Transverse colon (tissue), 4 donors: ENCODE data around the gene SIT1. TPM values are rescaled to one million over a fixed set of nuclear protein-coding genes. Genes with fewer than 3 reads are reported as not detected.

Source experiments
- DNase-seq: peaks from one replicate; pipeline ENCODE4 v3.0.0-alpha.2; 2019
- H3K27ac ChIP-seq, 4 donors: fragments of 200-600 bp; sonication (generic); 2 replicates each; pipeline ENCODE4 v1.5.1; 2016 to 2018; ENCODE audit warnings: inconsistent platforms in 4 of 4
- H3K27me3 ChIP-seq: fragments of 200-600 bp; sonication (generic); 2 replicates; pipeline ENCODE4 v1.5.1; 2017; ENCODE audit warnings: inconsistent platforms
- H3K36me3 ChIP-seq, 4 donors: fragments of 200-600 bp; sonication (generic); 2 replicates each; pipeline ENCODE4 v1.5.1; 2017 to 2019; ENCODE audit warnings: inconsistent platforms in 4 of 4
- H3K4me1 ChIP-seq, 4 donors: fragments of 200-600 bp; sonication (generic); 2 replicates each; pipeline ENCODE4 v1.5.1; 2017 to 2020; ENCODE audit warnings: inconsistent platforms in 4 of 4
- H3K4me3 ChIP-seq, 4 donors: fragments of 200-600 bp; sonication (generic); 1 replicate in 1 of 4; 2 replicates in 3 of 4; pipeline versions ENCODE4 v1.5.1 to v1.6.1; 2017 to 2019; ENCODE audit warnings: inconsistent platforms in 4 of 4
- H3K9me3 ChIP-seq, 2 donors: fragments of 200-600 bp; sonication (generic); 2 replicates each; pipeline ENCODE4 v1.5.1; 2017 to 2019; ENCODE audit warnings: inconsistent platforms in 2 of 2
- CTCF ChIP-seq, 5 experiments: fragments of 200-600 bp in 3 of 5; fragments of 450-650 bp in 2 of 5; sonication (generic) in 3 of 5; IDR thresholded peaks; 1 replicate in 2 of 5; 2 replicates in 3 of 5; pipeline ENCODE4 v1.5.1; 2016 to 2017; ENCODE audit warnings: antibody characterized with exemption in 5 of 5, inconsistent platforms in 3 of 5, mild to moderate bottlenecking in 2 of 5, moderate library complexity in 1 of 5
- EP300 ChIP-seq: sonication (generic); formaldehyde crosslinking; IDR thresholded peaks from one replicate; pipeline ENCODE4 v1.6.1; 2017; ENCODE audit warnings: antibody characterized with exemption, low read depth
- POLR2A ChIP-seq: fragments of 450-650 bp; IDR thresholded peaks from one replicate; pipeline ENCODE4 v1.6.1; 2016; ENCODE audit warnings: antibody characterized with exemption, mild to moderate bottlenecking, moderate library complexity
- POLR2AphosphoS5 ChIP-seq, 3 donors: sonication (generic); formaldehyde crosslinking; IDR thresholded peaks; one replicate each; pipeline ENCODE4 v1.6.1; 2016; ENCODE audit warnings: antibody characterized with exemption in 3 of 3
- WGBS, 2 donors: methylation state at CpG; one replicate each; pipeline ENCODE4 v1.1.5; 2018; ENCODE audit warnings: low coverage in 1 of 2; 5-methylcytosine and 5-hydroxymethylcytosine counted together
- in situ Hi-C, 4 donors: fragments of 200-750 bp; cut with MboI; loops; one replicate each; pipeline versions ENCODE4 v1.15.0 to v1.15.1; 2017; ENCODE audit warnings: low sequenced_read_pairs in 3 of 4, low pct_ligation_motif_present in 1 of 4, low pct_unique_long_range_greater_than_20kb in 1 of 4
- intact Hi-C: fragments of 100-400 bp; cut with DNase I; formaldehyde crosslinking; loops from one replicate; pipeline ENCODE4 v1.15.1; 2023; ENCODE audit warnings: low total_unique reads
- total RNA-seq, 4 donors: library from RNA; depleted of rRNA; stranded (reverse); fragments of >200 nt; gene quantifications; one replicate each; pipeline ENCODE4 v1.1.0, GENCODE V29; 2016

SIT1 gene
- total RNA-seq, 4 donors from 2014 or later: 1.2 to 6.7 (median 3.8) TPM; not detected in 1

GRCh38 chr9:35609001-35609819 lies 41.5 kb downstream of the SIT1 start:
- H3K27me3 ChIP-seq: no peaks in the 10 kb centered on the region
- H3K9me3 ChIP-seq: no peaks in the 10 kb centered on the region
- H3K4me3 ChIP-seq: no peak overlapping the region
- intact Hi-C loops (no loop called here), in situ Hi-C loops (no loop called here)
- 90% methylated on average over 31 of the region's 31 CpGs; no CpG with 5 or more reads in 1 of the 2 donors for WGBS, 2 donors
- peaks cover 0 to 14% (median 7%) of the 10 kb centered on the region in 4 donors for H3K36me3 ChIP-seq
- TF ChIP-seq EP300: no peak
- TF ChIP-seq POLR2A: no peak
- no peak for TF ChIP-seq CTCF (IDR thresholded peaks at IDR 0.05)
- no peak for TF ChIP-seq POLR2AphosphoS5 (IDR thresholded peaks at IDR 0.05)
- DNase-seq: no peak
- H3K4me1 ChIP-seq: peaks cover 10 to 18% (median 14%) of the 10 kb centered on the region in 4 donors
- H3K27ac ChIP-seq: no peak overlapping the region

GRCh38 chr9:35608221-35608620 lies 42.5 kb downstream of the SIT1 start:
- Histone ChIP-seq H3K36me3 (peaks cover 0 to 14% (median 7%) of the 10 kb centered on the region in 4 donors), H3K4me3 (no peak overlapping the region), H3K27ac (no peak overlapping the region), H3K27me3 (no peaks in the 10 kb centered on the region), H3K4me1 (peaks cover 11 to 23% (median 18%) of the 10 kb centered on the region in 4 donors), H3K9me3 (no peaks in the 10 kb centered on the region)
- WGBS, 2 donors: 86% methylated on average over 7 of the region's 7 CpGs; no CpG with 5 or more reads in 1 of the 2 donors
- DNase-seq: no peak
- in situ Hi-C loops: no loop called here
- intact Hi-C loops: no loop called here
- TF ChIP-seq POLR2A: no peak
- no peak for TF ChIP-seq EP300
- TF ChIP-seq POLR2AphosphoS5 (IDR thresholded peaks at IDR 0.05): no peak
- TF ChIP-seq CTCF (IDR thresholded peaks at IDR 0.05): no peak

GRCh38 chr9:35606726-35607125 lies 44.0 kb downstream of the SIT1 start:
- no peaks in the 10 kb centered on the region for H3K27me3 ChIP-seq
- H3K27ac ChIP-seq: no peak overlapping the region
- peaks cover 0 to 14% (median 7%) of the 10 kb centered on the region in 4 donors for H3K36me3 ChIP-seq
- intact Hi-C loops (no loop called here), in situ Hi-C loops (no loop called here)
- WGBS, 2 donors: 79 to 93% methylated on average over 2 to 7 of the region's 7 CpGs
- TF ChIP-seq POLR2AphosphoS5 (IDR thresholded peaks at IDR 0.05) (no peak), EP300 (no peak), CTCF (IDR thresholded peaks at IDR 0.05) (no peak), POLR2A (no peak)
- DNase-seq: no peak
- H3K4me3 ChIP-seq: no peak overlapping the region
- no peaks in the 10 kb centered on the region for H3K9me3 ChIP-seq
- H3K4me1 ChIP-seq: peaks cover 11 to 28% (median 23%) of the 10 kb centered on the region in 4 donors

- H3K36me3 ChIP-seq: peaks cover 0 to 14% (median 7%) of the 10 kb centered on the region in 4 donors
- intact Hi-C loops: no loop called here
- in situ Hi-C loops: no loop called here
- peak overlapping the region; percentile 95 to 99 (median 98) for H3K27ac ChIP-seq
- no peaks in the 10 kb centered on the region for H3K27me3 ChIP-seq
- WGBS, 2 donors: 7% methylated on average over 5 of the region's 5 CpGs; no CpG with 5 or more reads in 1 of the 2 donors
- no peaks in the 10 kb centered on the region for H3K9me3 ChIP-seq
- peak overlapping the region; percentile 37 to 98 (median 82) for H3K4me3 ChIP-seq
- no peak for DNase-seq
- TF ChIP-seq POLR2A: no peak
- TF ChIP-seq CTCF (IDR thresholded peaks at IDR 0.05): no peak
- no peak for TF ChIP-seq EP300
- TF ChIP-seq POLR2AphosphoS5 (IDR thresholded peaks at IDR 0.05): no peak
- peaks cover 11 to 28% (median 23%) of the 10 kb centered on the region in 4 donors for H3K4me1 ChIP-seq
Measured at GRCh38 chr9:35606138-35606504, 44.6 kb downstream of the SIT1 start.
